ENCODE results near the gene LTBP1. TPM values are rescaled to one million over a fixed set of nuclear protein-coding genes. Genes with fewer than 3 reads are reported as not detected.

LTBP1 gene
- total RNA-seq, 1 experiment from 2014 or later = 10.3 TPM

DNA sequence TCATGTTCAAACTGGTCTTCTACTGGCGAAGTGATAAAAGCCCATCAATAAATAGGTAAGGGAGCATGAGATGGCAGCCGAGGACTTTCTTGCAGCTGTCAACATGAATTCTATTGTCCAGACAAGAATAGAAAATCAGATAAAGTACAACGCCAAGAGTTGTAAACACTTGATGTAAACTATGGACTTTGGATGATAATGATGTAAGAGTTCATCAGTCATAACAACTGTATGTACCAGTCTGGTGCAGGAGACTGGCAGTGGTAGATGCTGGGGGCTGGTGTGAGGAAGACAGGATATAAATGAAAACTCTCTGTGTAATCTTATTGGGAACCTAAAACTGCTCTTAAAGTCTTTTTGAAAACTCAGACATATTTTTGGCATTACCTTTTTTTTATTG, 373.8 kb downstream of the LTBP1 start:
- no peak for TF ChIP-seq EZH2 (IDR thresholded peaks at IDR 0.05; ENCODE audit: low read depth)
- TF ChIP-seq, protein P1, sequence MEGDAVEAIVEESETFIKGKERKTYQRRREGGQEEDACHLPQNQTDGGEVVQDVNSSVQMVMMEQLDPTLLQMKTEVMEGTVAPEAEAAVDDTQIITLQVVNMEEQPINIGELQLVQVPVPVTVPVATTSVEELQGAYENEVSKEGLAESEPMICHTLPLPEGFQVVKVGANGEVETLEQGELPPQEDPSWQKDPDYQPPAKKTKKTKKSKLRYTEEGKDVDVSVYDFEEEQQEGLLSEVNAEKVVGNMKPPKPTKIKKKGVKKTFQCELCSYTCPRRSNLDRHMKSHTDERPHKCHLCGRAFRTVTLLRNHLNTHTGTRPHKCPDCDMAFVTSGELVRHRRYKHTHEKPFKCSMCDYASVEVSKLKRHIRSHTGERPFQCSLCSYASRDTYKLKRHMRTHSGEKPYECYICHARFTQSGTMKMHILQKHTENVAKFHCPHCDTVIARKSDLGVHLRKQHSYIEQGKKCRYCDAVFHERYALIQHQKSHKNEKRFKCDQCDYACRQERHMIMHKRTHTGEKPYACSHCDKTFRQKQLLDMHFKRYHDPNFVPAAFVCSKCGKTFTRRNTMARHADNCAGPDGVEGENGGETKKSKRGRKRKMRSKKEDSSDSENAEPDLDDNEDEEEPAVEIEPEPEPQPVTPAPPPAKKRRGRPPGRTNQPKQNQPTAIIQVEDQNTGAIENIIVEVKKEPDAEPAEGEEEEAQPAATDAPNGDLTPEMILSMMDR (conservative IDR thresholded peaks at IDR 0.05) = no peak
- intact Hi-C loops (cut with micrococcal nuclease; ENCODE audit: unreplicated experiment) = no loop called here
- Histone ChIP-seq H3K4me2 (no peak overlapping the region), H3K36me3 (ENCODE audit: low read depth) (no peaks in the 10 kb centered on the region), H3K9me3 (ENCODE audit: insufficient read depth, low read depth) (no peaks in the 10 kb centered on the region), H3K4me1 (replicated peaks; ENCODE audit: insufficient read depth) (no peaks in the 10 kb centered on the region), H4K20me1 (ENCODE audit: insufficient read depth) (no peaks in the 10 kb centered on the region), H3K79me2 (ENCODE audit: low read depth) (no peaks in the 10 kb centered on the region), H3K27ac (no peak overlapping the region), H2AFZ (no peak overlapping the region), H3F3A (ENCODE audit: insufficient read depth, low read depth) (no peaks in the 10 kb centered on the region), H3K4me3 (no peak overlapping the region), H3K9me2 (ENCODE audit: insufficient read depth) (no peaks in the 10 kb centered on the region), H3K27me3 (ENCODE audit: insufficient read depth, low read depth) (no peaks in the 10 kb centered on the region)
- CTCF ChIA-PET = no interaction called here
- DNase-seq = no peak
- POLR2A ChIA-PET (ENCODE audit: unreplicated experiment) = no interaction called here
- BruUV-seq (replicated peaks) = no TSS peak

DNA sequence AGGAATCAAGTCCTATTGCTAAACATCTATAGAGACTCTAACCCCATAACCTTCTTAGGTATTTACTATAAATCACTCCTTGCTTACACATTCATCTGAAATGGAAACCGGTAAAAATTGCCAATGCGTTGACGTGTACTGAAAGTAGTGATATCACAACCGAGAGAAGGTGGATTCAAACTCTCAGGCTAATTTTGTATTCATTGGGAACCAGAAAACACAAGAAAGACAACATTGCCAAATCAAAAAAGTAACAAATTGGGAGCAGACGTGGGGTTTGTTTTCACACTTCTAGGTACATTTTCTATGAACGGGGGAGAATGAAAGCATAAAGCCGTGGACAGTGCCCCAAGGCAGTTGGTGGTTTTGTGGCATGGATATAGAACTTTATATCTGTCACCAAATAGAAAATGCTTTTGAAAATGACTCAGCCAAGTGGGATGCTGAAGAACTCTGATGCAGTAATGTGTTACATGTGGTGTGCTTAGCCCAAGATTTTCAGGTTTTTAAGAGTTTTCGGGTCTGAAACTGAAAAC, 374.6 kb downstream of the LTBP1 start:
- Histone ChIP-seq H3K79me2 (ENCODE audit: low read depth) (no peaks in the 10 kb centered on the region), H3K4me1 (replicated peaks; ENCODE audit: insufficient read depth) (no peaks in the 10 kb centered on the region), H3K27ac (no peak overlapping the region), H3K4me3 (no peak overlapping the region), H3K9me3 (ENCODE audit: insufficient read depth, low read depth) (no peaks in the 10 kb centered on the region), H4K20me1 (ENCODE audit: insufficient read depth) (no peaks in the 10 kb centered on the region), H3F3A (ENCODE audit: insufficient read depth, low read depth) (no peaks in the 10 kb centered on the region), H3K27me3 (ENCODE audit: insufficient read depth, low read depth) (no peaks in the 10 kb centered on the region), H2AFZ (no peak overlapping the region), H3K4me2 (no peak overlapping the region), H3K36me3 (ENCODE audit: low read depth) (no peaks in the 10 kb centered on the region), H3K9me2 (ENCODE audit: insufficient read depth) (no peaks in the 10 kb centered on the region)
- BruUV-seq (replicated peaks) = no TSS peak
- DNase-seq = no peak
- CTCF ChIA-PET = no interaction called here
- POLR2A ChIA-PET (ENCODE audit: unreplicated experiment) = no interaction called here
- TF ChIP-seq, protein P1 (conservative IDR thresholded peaks at IDR 0.05) = no peak
- no peak for TF ChIP-seq EZH2 (IDR thresholded peaks at IDR 0.05; ENCODE audit: low read depth)
- intact Hi-C loops (cut with micrococcal nuclease; ENCODE audit: unreplicated experiment) = no loop called here

DNA sequence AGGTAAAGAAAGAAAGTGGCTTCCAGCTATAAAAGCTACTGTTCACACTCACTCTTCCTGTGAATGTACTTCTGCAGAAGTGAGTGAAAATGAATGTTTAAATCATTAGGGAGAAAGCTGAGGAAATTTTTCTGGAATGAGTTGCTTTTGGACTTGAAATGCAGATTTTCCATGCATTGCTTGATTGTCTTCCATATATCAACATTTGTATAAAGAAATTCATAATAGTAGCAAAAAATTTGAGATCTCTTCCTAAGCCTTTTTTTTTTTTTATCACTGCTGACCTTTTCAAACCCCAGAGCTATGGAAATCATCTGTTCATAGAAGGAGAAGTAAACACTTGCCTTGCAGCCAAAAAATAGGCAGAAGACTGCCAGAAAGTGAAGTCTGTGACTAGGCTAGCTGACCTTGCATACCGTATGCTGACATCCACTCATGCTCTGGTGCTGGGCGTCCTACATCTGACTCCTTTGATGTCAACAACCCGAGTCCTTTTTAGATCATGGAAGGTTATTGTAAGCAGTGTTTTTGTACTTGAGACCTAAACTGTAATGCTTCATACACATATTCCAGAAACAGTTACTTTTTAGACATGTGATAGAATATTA, 375.2 kb downstream of the LTBP1 start:
- Histone ChIP-seq H3K36me3 (ENCODE audit: low read depth) (no peaks in the 10 kb centered on the region), H3K27ac (no peak overlapping the region), H3K4me1 (replicated peaks; ENCODE audit: insufficient read depth) (no peaks in the 10 kb centered on the region), H4K20me1 (ENCODE audit: insufficient read depth) (no peaks in the 10 kb centered on the region), H2AFZ (no peak overlapping the region), H3K4me3 (no peak overlapping the region), H3F3A (ENCODE audit: insufficient read depth, low read depth) (no peaks in the 10 kb centered on the region), H3K79me2 (ENCODE audit: low read depth) (no peaks in the 10 kb centered on the region), H3K9me3 (ENCODE audit: insufficient read depth, low read depth) (no peaks in the 10 kb centered on the region), H3K9me2 (ENCODE audit: insufficient read depth) (no peaks in the 10 kb centered on the region), H3K27me3 (ENCODE audit: insufficient read depth, low read depth) (no peaks in the 10 kb centered on the region), H3K4me2 (no peak overlapping the region)
- TF ChIP-seq, protein P1 (conservative IDR thresholded peaks at IDR 0.05) = no peak
- no peak for TF ChIP-seq EZH2 (IDR thresholded peaks at IDR 0.05; ENCODE audit: low read depth)
- DNase-seq = no peak
- POLR2A ChIA-PET (ENCODE audit: unreplicated experiment) = no interaction called here
- intact Hi-C loops (cut with micrococcal nuclease; ENCODE audit: unreplicated experiment) = no loop called here
- BruUV-seq (replicated peaks) = no TSS peak
- CTCF ChIA-PET = no interaction called here
